Parathyroid adenoma (tissue), 2 donors: Measurements from ENCODE around the gene AKNA.
A peak's percentile ranks its signal among the peaks of the same experiment; 100 is the strongest.

ENCODE experiments used
- H2AFZ ChIP-seq: fragments of 300-600 bp; sonication (generic); one replicate; pipeline ENCODE4 v1.7.0; 2017; ENCODE audit warnings: antibody characterized with exemption, mild to moderate bottlenecking
- H3K27ac ChIP-seq: fragments of 300-600 bp; sonication (generic); one replicate; pipeline ENCODE4 v1.7.0; 2017
- H3K27me3 ChIP-seq: fragments of 300-600 bp; sonication (generic); one replicate; pipeline ENCODE4 v1.7.0; 2017; ENCODE audit warnings: low read length; ENCODE audit not compliant: control insufficient read depth, insufficient read depth
- H3K36me3 ChIP-seq: fragments of 300-600 bp; sonication (generic); one replicate; pipeline ENCODE4 v1.7.0; 2017; ENCODE audit warnings: low read length; ENCODE audit not compliant: control insufficient read depth, insufficient read depth
- H3K4me1 ChIP-seq: fragments of 300-600 bp; sonication (generic); one replicate; pipeline ENCODE4 v1.7.0; 2017; ENCODE audit warnings: control low read depth
- H3K4me2 ChIP-seq: fragments of 300-600 bp; sonication (generic); one replicate; pipeline ENCODE4 v1.7.0; 2017; ENCODE audit warnings: low read length
- H3K4me3 ChIP-seq: fragments of 300-600 bp; sonication (generic); one replicate; pipeline ENCODE4 v1.7.0; 2017; ENCODE audit warnings: low read depth, low read length
- H3K79me2 ChIP-seq: fragments of 300-600 bp; sonication (generic); one replicate; pipeline ENCODE4 v1.7.0; 2017; ENCODE audit warnings: control low read depth
- H3K9ac ChIP-seq: fragments of 300-600 bp; sonication (generic); one replicate; pipeline ENCODE4 v1.7.0; 2017; ENCODE audit warnings: mild to moderate bottlenecking
- H3K9me3 ChIP-seq: fragments of 300-600 bp; sonication (generic); one replicate; pipeline ENCODE4 v1.7.0; 2017; ENCODE audit warnings: low read length; ENCODE audit not compliant: control insufficient read depth
- CTCF ChIP-seq: fragments of 300-600 bp; sonication (generic); IDR thresholded peaks from one replicate; pipeline ENCODE4 v1.7.0; 2017; ENCODE audit warnings: antibody characterized with exemption, mild to moderate bottlenecking
- donor health status: primary hyperparathyroidism.

The AKNA gene

GRCh38 chr9:114387680-114388356 is at the start of gene AKNA:
TSS of gene AKNA (minus strand) at chr9:114387982. CDS start at chr9:114381333, 6,649 bp downstream.
- H3K79me2 ChIP-seq: no peaks in the 10 kb centered on the region
- H3K27me3 ChIP-seq: no peaks in the 10 kb centered on the region
- no peaks in the 10 kb centered on the region for H3K4me1 ChIP-seq
- H3K9me3 ChIP-seq: no peaks in the 10 kb centered on the region
- H3K36me3 ChIP-seq: no peaks in the 10 kb centered on the region
- H3K4me2 ChIP-seq: peak within 1 kb of the TSS; percentile 42
- H3K4me3 ChIP-seq: peak within 1 kb of the TSS; percentile 52
- H3K9ac ChIP-seq: no peak within 1 kb of the TSS
- H2AFZ ChIP-seq: peak within 1 kb of the TSS; percentile 94
- H3K27ac ChIP-seq: peak within 1 kb of the TSS; percentile 64
- TF ChIP-seq CTCF: no peak

GRCh38 chr9:114437401-114437893 is 49.7 kb upstream of the AKNA start:
- Histone ChIP-seq H3K4me2 (no peak overlapping the region), H3K36me3 (no peaks in the 10 kb centered on the region), H3K27me3 (no peaks in the 10 kb centered on the region), H3K9me3 (no peaks in the 10 kb centered on the region), H2AFZ (no peak overlapping the region), H3K4me1 (no peaks in the 10 kb centered on the region), H3K4me3 (no peak overlapping the region), H3K79me2 (no peaks in the 10 kb centered on the region), H3K9ac (no peak overlapping the region), H3K27ac (no peak overlapping the region)
- no peak for TF ChIP-seq CTCF

- Histone ChIP-seq H3K79me2 (no peaks in the 10 kb centered on the region), H3K4me1 (no peaks in the 10 kb centered on the region), H3K4me3 (no peak overlapping the region), H3K36me3 (no peaks in the 10 kb centered on the region), H3K27ac (no peak overlapping the region), H3K9me3 (no peaks in the 10 kb centered on the region), H3K9ac (no peak overlapping the region), H2AFZ (no peak overlapping the region), H3K27me3 (no peaks in the 10 kb centered on the region), H3K4me2 (no peak overlapping the region)
- peak; percentile 35 for TF ChIP-seq CTCF
These were observed 47.1 kb upstream of the AKNA start for GRCh38 chr9:114434878-114435311.

GRCh38 chr9:114433720-114434255 is 46.0 kb upstream of the AKNA start:
- Histone ChIP-seq H3K36me3 (no peaks in the 10 kb centered on the region), H2AFZ (no peak overlapping the region), H3K79me2 (no peaks in the 10 kb centered on the region), H3K4me1 (no peaks in the 10 kb centered on the region), H3K27me3 (no peaks in the 10 kb centered on the region), H3K9ac (no peak overlapping the region), H3K9me3 (no peaks in the 10 kb centered on the region), H3K4me2 (no peak overlapping the region), H3K4me3 (no peak overlapping the region), H3K27ac (no peak overlapping the region)
- TF ChIP-seq CTCF: no peak
